ENCODE measurements around the gene PPP2R5D.
"Not testable (repeated sequence)": the region's sequence is repeated elsewhere in the genome, so short reads cannot be mapped to it uniquely, and the experiment has no call there.

Gene PPP2R5D

DNA sequence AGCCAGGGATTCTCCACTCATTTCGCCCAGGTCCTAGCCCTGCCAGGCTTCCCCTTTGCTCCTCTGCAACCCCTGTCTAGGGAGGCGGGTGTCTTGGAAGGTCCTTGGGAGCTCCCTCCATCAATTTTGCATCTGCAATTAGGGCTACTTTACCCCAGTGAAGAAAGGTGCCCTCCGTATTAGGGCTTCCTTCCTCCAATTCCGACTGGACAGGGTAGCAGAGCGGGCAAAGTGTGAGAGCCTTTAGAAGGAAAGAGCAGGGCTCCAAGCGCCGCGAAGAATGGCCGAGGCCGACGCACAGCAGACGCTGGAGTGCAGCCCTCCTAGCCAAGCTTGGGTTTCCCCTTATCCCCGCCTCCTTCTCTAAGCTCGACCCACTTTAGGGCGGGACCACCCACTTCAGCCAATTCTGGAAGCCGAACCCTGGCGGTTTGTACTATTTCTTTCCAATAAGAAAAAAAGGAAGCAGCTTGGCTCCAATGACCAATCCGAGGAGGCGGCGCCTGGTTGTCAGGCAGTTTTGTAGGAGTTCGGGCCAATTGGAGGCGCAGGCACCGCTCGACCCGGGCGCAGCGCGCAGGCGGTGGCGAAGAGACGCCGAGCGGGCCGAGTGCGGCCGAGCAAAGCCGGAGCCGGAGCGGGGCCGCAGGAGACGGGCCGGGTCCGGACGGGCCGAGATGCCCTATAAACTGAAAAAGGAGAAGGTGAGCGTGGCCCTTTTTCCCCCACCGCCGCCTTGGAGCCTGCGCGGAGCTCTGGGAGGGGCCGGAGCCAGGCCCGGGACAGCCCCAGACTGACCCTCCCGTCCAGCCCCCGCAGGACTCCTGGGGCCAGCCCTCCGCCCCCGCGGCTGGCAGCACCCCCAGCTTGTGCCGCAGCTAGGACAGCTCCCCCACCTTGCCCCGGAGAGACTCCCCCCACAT lies at the start of gene PPP2R5D:
TSS of gene PPP2R5D (plus strand) at position 570 of the 923 bp plus-strand sequence. CDS start at position 678, 108 bp downstream.
- DNase-seq: peak; percentile 99

DNA sequence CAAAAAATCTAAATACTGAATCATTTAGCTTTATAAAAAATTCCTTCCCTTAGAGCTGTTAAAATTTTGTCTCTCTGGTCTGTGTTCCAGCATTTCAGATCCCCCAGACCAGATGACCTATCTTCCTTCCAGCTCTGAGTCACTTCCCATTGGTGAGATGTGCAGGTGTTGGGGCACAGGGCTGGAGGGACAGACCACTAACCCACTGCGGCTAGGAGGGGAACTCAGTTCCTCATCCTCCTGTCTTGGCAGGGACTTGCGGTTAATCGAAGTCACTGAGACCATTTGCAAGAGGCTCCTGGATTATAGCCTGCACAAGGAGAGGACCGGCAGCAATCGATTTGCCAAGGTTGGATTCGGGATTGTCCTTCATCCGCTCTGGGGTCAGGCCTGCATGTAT lies 49.0 kb upstream of the PPP2R5D start:
- DNase-seq: no peak

DNA sequence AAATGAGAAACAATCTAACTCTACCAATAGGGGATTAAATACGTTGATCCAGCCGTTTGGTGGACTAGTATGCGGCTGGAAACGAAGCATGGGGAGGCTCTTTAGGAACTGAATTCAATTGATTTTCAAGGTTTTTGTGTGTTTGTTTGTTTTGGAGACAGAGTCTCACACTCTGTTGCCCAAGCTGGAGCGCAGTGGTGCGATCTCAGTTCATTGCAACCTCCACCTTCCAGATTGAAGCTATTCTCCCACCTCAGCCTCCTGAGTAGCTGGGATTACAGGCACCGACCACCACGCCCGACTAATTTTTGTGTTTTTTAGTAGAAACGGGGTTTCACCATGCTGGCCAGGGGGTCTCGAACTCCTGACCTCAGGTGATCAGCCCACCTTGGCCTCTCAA lies 48.0 kb upstream of the PPP2R5D start:
- DNase-seq: no peak

DNA sequence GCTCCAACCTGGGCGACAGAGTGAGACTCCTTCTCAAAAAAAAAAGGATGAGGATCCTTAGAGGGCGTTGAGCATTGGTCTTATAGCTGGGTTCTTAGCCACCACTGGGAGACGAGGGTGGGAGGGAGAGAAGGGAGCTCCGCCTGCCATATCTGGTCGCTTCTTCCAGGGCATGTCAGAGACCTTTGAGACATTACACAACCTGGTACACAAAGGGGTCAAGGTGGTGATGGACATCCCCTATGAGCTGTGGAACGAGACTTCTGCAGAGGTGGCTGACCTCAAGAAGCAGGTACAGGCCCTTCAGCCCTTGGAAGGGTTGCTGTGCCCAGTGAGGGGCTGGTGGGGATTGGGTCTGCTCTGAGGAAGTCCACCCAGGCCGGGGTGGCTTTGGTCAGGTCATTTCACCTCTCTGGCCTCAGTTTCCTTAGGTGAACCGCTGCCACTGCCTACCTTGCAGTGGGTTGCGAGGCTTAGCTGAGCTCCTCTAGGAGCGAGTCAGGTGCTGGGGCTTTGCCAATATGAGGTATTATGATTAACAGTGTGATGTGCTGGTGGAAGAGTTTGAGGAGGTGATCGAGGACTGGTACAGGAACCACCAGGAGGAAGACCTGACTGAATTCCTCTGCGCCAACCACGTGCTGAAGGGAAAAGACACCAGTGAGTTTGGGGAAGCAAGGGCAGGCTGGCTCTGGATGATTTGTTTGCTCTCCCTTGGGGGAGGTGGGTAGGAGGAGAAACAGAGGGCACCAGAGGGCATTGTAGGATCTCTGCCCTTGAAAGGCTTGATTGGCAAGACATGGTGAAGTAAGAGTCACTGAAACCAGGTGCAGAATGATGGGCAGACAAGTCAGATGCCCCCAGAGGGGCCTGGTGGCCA lies 46.6 kb upstream of the PPP2R5D start:
- no peak for DNase-seq

DNA sequence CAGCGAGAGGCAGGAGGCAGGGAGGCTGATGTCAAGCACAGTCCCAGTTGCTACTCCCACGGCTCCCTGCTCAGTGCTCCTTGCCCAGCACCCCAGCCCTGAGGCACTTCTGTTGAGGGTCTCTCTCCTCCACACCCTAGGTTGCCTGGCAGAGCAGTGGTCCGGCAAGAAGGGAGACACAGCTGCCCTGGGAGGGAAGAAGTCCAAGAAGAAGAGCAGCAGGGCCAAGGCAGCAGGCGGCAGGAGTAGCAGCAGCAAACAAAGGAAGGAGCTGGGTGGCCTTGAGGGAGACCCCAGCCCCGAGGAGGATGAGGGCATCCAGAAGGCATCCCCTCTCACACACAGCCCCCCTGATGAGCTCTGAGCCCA lies 46.0 kb upstream of the PPP2R5D start:
- DNase-seq: no peak

DNA sequence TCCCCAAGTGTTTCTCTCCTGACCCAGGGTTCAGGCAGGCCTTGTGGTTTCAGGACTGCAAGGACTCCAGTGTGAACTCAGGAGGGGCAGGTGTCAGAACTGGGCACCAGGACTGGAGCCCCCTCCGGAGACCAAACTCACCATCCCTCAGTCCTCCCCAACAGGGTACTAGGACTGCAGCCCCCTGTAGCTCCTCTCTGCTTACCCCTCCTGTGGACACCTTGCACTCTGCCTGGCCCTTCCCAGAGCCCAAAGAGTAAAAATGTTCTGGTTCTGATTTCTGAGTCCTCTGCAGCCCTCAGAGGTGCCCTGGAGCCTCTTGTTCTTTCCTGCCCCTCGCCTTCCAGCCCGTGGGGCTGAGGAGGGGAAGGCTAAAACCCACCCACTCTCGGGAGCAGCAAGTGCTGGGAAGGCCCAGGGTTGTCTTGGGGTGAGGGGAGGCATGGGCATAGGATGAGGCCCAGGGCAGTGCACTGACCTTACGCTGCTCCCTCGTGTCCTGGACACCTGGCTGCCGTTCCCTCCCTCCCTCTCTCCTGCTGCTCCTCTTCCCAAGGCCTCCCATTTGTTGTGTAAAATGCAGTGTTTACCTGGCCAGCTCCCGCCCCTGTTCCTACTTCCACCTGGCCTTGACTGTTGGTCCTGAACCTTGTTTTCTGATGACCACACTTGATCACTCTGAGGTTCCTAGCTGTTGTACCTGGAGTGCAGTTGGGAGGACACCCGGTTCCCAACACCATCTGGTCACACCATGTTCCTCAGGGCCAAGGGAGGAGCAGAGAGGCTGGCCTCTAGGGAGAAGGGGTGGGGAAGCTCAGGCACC lies 45.2 kb upstream of the PPP2R5D start:
- DNase-seq: no peak

DNA sequence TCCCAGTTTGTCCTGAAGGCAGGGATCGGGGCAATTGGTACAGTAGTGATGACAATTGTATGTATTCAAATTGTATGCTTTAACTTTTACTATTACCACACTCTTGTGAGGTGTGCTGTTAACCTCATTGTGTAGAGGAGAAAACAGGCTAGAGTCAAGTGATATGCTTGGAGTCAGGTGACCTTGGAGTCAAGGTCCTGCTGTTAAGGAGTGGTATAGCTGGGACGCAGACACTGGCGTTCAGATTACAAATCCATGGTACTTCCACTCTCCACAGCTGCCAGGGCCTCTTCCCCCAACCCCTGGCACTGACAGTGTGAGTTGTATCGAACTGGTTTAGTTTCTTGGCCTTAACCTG lies 44.6 kb upstream of the PPP2R5D start:
- DNase-seq: no peak

DNA sequence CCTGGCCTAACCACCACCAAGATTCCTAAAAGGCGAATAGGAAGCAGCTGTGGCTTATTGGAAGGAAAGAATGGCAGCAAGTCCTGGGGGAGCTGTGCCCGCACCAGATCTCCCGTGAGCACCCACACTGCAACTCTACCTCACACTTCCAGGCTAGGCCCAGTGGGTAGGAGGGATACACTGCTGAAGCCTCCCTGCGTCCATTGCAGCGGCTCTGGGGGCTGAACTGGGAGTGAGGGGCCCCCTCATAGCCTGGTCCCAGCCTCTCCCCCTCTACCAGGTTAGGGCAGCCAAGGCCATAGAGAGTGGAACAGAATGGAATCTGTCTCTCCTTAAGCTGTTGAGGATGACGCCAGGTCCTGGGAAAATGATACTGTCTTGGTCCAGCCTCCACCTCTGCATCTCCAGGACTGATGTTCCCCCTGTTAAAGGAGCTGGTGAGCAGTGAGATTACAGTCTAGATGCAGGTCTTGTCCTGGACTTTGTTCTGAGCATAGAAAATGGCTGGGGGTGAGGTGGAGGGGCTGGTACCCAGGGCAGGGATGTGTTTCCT lies 43.8 kb upstream of the PPP2R5D start:
- DNase-seq: no peak

DNA sequence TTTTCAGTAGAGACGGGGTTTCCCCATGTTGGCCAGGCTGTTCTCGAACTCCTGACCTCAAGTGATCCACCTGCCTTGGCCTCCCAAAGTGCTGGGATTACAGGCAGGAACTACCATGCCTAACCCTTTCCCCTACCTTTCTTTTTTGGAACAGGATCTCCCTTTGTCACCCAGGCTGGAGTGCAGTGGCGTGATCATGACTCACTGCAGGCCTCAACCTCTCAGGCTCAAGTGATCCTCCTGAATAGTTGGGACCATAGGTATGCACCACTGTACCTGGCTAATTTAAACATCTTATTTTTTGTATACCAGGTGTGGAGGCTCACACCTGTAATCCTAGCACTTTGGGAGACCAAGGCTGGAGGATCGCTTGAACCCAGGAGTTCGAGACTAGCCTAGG lies 43.0 kb upstream of the PPP2R5D start:
- not testable (repeated sequence) for DNase-seq

DNA sequence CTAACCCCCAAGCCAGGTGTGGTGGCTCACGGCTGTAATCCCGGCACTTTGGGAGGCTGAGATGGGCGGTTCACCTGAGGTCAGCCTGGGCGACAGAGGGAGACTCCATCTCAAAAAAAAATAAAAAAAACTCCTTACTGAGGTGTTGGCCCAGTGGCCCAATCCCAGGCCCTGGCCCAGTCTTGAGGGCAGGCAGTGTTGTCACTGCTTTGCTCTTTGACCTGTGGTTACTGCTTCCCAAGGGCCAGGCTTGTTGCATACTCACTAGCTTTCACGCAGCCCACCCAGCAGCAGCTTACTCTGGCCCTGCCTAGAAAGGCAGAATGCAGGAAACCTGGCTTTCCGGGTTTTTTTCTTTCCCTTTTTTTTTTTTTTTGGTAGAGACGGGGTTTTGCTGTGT lies 41.9 kb upstream of the PPP2R5D start:
- DNase-seq: no peak

DNA sequence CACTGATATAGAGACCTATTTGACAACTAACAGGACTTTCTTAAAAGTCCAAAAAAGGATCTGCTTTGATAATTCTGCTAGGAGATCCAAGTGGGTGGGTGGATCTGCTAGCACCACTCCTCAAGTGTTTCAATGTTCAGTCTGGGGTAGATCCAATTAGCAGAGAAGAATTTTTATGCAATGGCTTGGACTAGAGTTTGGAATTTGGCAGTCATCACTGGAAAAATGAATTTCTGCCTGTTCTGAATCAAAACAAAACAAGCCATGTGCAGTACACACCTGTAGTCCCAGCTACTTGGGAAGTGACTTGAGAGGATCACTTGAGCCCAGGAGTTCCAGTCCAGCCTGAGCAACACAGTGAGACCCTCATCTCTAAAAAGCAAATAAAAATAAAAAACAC lies 36.4 kb upstream of the PPP2R5D start:
- no peak for DNase-seq

DNA sequence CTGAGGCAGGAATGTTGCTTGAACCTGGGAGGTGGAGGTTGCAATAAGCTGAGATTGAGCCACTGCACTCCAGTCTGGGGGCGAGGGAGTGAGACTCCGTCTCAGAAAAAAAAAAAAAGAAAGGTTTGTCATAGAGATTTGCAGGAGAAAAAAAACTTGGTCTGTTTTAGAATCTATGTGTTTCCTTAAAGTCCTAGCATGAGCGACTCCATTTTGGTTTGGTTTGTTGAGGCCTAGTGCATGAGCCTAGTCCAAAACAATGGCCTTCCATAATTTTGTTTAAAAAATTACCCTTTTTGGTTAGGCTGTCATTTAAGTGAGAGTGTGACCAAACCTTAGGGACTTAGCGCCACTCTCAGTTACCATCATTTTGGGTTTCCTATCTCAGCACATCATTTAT lies 32.0 kb upstream of the PPP2R5D start:
- no peak for DNase-seq

DNA sequence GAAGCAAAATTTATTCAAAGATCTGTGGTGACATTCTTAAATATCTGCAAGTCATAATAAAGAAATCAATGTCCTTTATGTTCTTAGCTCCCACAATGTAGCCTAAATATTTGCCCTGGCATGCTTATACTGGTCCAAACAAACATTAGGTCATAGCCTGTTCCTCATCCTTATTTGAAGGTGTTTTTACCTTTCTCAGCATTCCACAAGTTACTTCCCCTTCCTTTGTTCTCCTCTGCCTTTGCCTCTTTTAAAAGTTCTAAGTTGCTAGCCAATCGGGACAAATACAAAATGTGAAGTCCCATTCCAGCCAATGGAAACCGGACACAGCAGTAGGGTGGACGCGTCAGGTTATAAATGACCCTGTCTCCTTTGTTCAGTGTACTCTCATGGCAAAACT lies 30.0 kb upstream of the PPP2R5D start:
- DNase-seq: not testable (repeated sequence)

DNA sequence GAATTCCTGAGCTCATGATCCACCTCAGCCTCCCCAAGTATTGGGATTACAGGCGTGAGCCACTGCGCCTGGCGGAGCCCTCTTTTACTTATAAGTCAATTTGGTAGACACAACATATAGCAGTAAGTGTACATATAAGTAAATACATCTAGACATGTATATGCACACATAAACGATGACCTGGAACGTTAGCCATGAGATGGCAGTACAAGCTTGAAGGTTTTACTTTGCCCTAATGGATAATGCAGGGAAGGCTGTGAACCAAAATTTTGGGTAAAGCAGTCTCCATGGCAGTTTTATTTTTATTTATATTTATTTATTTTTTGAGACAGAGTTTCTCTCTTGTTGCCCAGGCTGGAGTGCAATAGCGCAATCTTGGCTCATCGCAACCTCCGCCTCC lies 26.2 kb upstream of the PPP2R5D start:
- no peak for DNase-seq

DNA sequence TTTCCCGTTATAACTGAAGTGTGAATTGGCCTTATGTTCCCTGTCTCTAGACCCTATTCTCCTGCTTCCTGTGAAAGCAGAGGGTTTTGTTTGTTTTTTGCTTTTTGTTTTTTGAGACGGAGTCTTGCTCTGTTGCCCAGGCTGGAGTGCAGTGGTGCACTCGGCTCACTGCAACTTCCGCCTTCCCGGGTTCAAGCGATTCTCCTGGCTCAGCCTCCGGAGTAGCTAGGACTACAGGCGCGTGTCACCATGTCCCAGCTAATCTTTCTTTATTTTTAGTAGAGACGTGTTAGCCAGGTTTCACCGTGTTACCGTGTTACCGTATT lies 24.5 kb upstream of the PPP2R5D start:
- DNase-seq: no peak

DNA sequence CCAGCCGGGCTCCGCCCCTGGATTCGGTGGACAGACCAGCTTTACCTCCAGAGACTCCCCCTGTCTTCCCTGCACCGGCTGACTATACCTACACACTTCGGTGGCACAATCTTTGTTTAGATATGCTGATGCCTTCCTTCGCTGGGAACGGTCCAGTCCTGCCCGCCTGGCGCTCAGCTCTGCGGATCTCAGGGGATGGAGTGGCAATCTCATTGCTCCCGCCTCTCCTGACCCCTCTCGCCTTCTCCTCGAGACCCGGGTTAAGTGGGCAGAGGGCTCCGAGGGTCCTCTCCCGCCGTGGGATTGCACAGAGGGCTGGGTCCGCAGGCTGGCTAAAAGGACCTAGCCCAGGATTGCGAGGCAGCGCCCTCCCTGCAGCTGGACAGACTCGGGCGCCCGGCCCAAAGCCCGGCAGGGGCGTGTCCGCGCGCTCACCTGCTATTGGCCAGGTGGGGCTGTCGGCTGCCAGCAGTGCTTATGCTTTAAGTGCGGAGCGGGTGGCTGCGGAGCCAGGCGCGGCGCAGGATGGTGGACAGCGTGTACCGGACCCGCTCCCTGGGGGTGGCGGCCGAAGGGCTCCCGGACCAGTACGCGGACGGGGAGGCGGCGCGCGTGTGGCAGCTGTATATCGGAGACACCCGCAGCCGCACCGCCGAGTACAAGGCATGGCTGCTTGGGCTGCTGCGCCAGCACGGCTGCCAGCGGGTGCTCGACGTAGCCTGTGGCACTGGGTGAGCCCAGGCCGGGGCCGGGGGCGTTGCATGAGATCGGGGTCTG lies 23.9 kb upstream of the PPP2R5D start, which contains the start of gene GNMT:
TSS of gene GNMT (plus strand) at position 512 of the 777 bp plus-strand sequence. CDS start at position 526, 14 bp downstream.
- DNase-seq: no peak

DNA sequence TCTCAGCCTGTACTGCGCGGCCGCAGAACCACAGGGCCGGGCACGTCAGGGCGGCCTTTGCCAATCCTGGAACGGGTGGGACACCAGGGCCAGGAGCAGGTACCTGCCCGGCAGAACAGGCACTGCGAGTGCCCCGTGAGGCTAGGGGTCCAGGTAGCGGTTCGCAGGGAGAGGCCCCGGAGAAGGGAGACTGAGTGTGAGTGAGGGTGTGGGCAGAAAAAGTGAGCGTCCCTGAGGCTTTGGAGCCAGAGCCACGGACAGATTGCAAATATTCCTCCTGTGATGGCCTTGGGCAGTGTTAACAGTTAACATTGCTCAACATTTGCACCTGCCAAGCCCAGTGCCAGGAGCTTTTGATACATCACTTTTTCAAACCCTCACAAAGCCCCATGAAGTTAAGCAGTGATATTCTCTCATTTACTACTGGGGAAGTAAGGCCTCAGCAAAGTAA lies 23.3 kb upstream of the PPP2R5D start:
- no peak for DNase-seq

DNA sequence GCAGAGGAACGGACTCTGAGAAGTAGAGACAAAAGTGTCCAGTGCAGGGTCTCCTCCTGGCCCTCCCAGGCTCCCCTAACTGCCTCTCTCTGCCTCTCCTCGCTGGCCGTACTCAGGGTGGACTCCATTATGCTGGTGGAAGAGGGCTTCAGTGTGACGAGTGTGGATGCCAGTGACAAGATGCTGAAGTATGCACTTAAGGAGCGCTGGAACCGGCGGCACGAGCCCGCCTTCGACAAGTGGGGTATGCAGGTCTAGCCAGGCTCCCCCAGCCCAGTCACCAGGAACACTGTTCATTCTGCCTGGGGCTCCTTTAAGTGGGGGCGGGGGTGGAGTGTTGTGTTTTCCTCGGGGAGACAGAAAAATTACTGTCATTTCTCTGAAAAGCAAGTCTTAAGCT lies 22.3 kb upstream of the PPP2R5D start:
- no peak for DNase-seq

DNA sequence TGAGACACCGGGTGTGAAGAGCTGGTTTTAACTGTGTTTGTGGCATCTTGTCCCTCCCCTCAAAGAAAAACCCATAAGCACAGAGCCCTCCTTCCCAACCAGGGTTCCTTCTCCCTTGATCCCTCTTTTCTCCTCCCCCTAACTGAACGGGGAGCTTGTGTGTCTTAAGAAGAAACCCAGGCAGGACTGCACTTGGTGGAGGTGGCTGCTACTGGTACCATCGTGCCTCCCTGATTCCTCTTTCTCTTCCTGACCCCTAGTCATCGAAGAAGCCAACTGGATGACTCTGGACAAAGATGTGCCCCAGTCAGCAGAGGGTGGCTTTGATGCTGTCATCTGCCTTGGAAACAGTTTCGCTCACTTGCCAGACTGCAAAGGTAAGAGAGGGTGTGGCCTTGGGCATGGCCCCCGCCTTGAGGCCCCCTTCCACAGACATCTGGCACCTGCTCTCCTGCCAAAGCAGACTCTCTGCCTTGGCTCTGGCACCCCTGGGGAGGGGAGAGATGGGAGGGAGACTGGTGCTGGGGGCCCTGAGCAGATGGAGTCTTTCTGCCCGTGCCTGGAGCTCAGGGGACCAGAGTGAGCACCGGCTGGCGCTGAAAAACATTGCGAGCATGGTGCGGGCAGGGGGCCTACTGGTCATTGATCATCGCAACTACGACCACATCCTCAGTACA lies 21.7 kb upstream of the PPP2R5D start:
- no peak for DNase-seq

DNA sequence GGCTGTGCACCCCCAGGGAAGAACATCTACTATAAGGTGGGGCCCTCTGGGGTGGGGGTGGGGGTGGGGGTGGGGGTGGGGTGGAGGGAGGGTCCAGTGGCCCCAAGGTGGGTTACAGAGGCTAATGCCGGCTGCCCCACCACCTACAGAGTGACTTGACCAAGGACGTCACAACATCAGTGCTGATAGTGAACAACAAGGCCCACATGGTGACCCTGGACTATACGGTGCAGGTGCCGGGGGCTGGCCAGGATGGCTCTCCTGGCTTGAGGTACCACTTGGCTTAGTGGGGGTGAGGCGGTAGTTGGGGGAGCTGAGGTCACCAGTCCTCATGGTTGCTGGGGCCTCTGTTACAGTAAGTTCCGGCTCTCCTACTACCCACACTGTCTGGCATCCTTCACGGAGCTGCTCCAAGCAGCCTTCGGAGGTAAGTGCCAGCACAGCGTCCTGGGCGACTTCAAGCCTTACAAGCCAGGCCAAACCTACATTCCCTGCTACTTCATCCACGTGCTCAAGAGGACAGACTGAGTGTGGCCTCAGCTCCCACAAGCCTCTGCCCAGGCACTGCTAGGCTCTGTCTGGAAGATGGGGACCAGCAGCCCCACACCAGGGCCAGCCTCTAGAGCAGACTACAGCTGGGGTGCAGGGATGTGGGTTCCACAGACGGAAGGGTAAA lies 21.1 kb upstream of the PPP2R5D start:
- DNase-seq: no peak

Measured in inflammatory macrophage treated with lipopolysaccharide for 4 hours (primary cell).